Keratinocyte (primary cell): ENCODE measurements around the gene KRT27. TPM values are rescaled to one million over a fixed set of nuclear protein-coding genes. Genes with fewer than 3 reads are reported as not detected.

Source experiments
- DNase-seq: peaks from one replicate; pipeline ENCODE4 v3.0.0-alpha.2; 2011; ENCODE audit warnings: low read depth, missing footprints, low spot score
- FAIRE-seq: peaks from 2 replicates; lab custom pipeline; 2011; peaks lifted over from hg19 to GRCh38; lab: Jason Lieb, UNC
- H2AFZ ChIP-seq: 2 replicates; pipeline ENCODE4 v1.6.0; 2012; ENCODE audit warnings: low read length, control low read depth, inconsistent platforms; ENCODE audit not compliant: control insufficient read depth
- H3K27ac ChIP-seq: 2 replicates; pipeline ENCODE4 v1.5.1; 2011; ENCODE audit warnings: low read length; ENCODE audit not compliant: control insufficient read depth, insufficient read depth
- H3K27me3 ChIP-seq: 3 replicates; pipeline ENCODE4 v1.6.0; 2011; ENCODE audit warnings: low read length; ENCODE audit not compliant: control insufficient read depth, insufficient read depth; ENCODE audit errors: extremely low read depth
- H3K36me3 ChIP-seq, 2 experiments: 2 replicates in 1 of 2; 3 replicates in 1 of 2; pipeline ENCODE4 v1.5.1; 2011; ENCODE audit warnings: low read length in 2 of 2, mild to moderate bottlenecking in 1 of 2; ENCODE audit not compliant: control insufficient read depth in 2 of 2, insufficient read depth in 2 of 2; ENCODE audit errors: extremely low read depth in 1 of 2
- H3K4me1 ChIP-seq: 3 replicates; pipeline ENCODE4 v1.5.1; 2011; ENCODE audit warnings: low read length; ENCODE audit not compliant: control insufficient read depth, insufficient read depth; ENCODE audit errors: extremely low read depth
- H3K4me2 ChIP-seq: 3 replicates; pipeline ENCODE4 v1.6.0; 2011; ENCODE audit warnings: low read depth, low read length; ENCODE audit not compliant: control insufficient read depth, insufficient read depth; ENCODE audit errors: extremely low read depth
- H3K4me3 ChIP-seq, 3 experiments: fragments of 200-600 bp in 1 of 3; sonication (generic) in 1 of 3; 2 replicates in 2 of 3; 3 replicates in 1 of 3; pipeline ENCODE4 v1.5.1; 2011 to 2016; ENCODE audit warnings: low read length in 3 of 3, mild to moderate bottlenecking in 3 of 3, control low read depth in 2 of 3, inconsistent platforms in 1 of 3, low read depth in 1 of 3, mixed read lengths in 1 of 3, mixed run types in 1 of 3, moderate library complexity in 1 of 3; ENCODE audit not compliant: control insufficient read depth in 2 of 3, insufficient read depth in 2 of 3; ENCODE audit errors: extremely low read depth in 1 of 3
- H3K79me2 ChIP-seq: 2 replicates; pipeline ENCODE4 v1.6.0; 2012; ENCODE audit warnings: low read length; ENCODE audit not compliant: control insufficient read depth, insufficient read depth
- H3K9ac ChIP-seq: 3 replicates; pipeline ENCODE4 v1.6.0; 2011; ENCODE audit warnings: low read length; ENCODE audit not compliant: control insufficient read depth, insufficient read depth; ENCODE audit errors: extremely low read depth
- H3K9me1 ChIP-seq: 3 replicates; pipeline ENCODE4 v1.6.0; 2011; ENCODE audit warnings: low read length; ENCODE audit not compliant: control insufficient read depth, insufficient read depth; ENCODE audit errors: extremely low read depth
- H3K9me3 ChIP-seq: 2 replicates; pipeline ENCODE4 v1.5.1; 2012; ENCODE audit warnings: low read depth, low read length; ENCODE audit not compliant: control insufficient read depth
- H4K20me1 ChIP-seq: 3 replicates; pipeline ENCODE4 v1.6.0; 2011; ENCODE audit warnings: low read length; ENCODE audit not compliant: control insufficient read depth, insufficient read depth; ENCODE audit errors: extremely low read depth
- EZH2 ChIP-seq: IDR thresholded peaks from one replicate; pipeline ENCODE4 v1.6.1; 2012; ENCODE audit warnings: inconsistent platforms, mild to moderate bottlenecking, low read length, moderate library complexity
- dilution Hi-C: fragments of 300-500 bp; cut with MboI; formaldehyde crosslinking; loops from one replicate; pipeline ENCODE4 v1.7.0; 2020; ENCODE audit warnings: low sequenced_read_pairs; ENCODE audit not compliant: extremely low pct_ligation_motif_present
- polyA minus RNA-seq, 3 experiments: library from RNA; depleted of rRNA, polyadenylated mRNA; stranded (reverse); fragments of >200 nt; gene quantifications; 1 replicate in 1 of 3; 2 replicates in 1 of 3; 3 replicates in 1 of 3; pipeline ENCODE4 v1.2.3, GENCODE V29; 2011
- polyA plus RNA-seq, 5 experiments: library from polyadenylated mRNA; depleted of rRNA in 3 of 5; stranded (reverse) in 3 of 5; stranded (forward) in 1 of 5; unstranded in 1 of 5; fragments of >200 nt; gene quantifications; 1 replicate in 1 of 5; 2 replicates in 3 of 5; 3 replicates in 1 of 5; pipeline versions ENCODE4 v1.2.1 to v1.2.3, GENCODE V29; 2011 to 2012; ENCODE audit warnings: missing spikeins in 2 of 5, low read depth in 1 of 5, low replicate concordance in 1 of 5
- TF ChIP-seq, protein P1 (sequence below), 3 experiments: IDR thresholded peaks in 1 of 3; conservative IDR thresholded peaks in 1 of 3; optimal IDR thresholded peaks in 1 of 3; 2 replicates in 2 of 3; 3 replicates in 1 of 3; pipeline versions ENCODE3 to v1.5.1; 2011; ENCODE audit warnings: low read length in 3 of 3, mild to moderate bottlenecking in 3 of 3, moderate library complexity in 2 of 3, control low read depth in 1 of 3, inconsistent platforms in 1 of 3; ENCODE audit not compliant: insufficient read depth in 2 of 3; ENCODE audit errors: extremely low read depth in 1 of 3

KRT27 gene, protein sequence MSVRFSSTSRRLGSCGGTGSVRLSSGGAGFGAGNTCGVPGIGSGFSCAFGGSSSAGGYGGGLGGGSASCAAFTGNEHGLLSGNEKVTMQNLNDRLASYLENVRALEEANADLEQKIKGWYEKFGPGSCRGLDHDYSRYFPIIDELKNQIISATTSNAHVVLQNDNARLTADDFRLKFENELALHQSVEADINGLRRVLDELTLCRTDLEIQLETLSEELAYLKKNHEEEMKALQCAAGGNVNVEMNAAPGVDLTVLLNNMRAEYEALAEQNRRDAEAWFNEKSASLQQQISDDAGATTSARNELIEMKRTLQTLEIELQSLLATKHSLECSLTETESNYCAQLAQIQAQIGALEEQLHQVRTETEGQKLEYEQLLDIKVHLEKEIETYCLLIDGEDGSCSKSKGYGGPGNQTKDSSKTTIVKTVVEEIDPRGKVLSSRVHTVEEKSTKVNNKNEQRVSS
- polyA plus RNA-seq (0.05 TPM in 1 of 3 replicates, not detected in the others), polyA minus RNA-seq (not detected in 3 replicates)
- polyA plus RNA-seq (2011; ENCODE audit: low read depth): 1.3 TPM
- polyA plus RNA-seq (2011; cell fraction: cytosol; rRNA removed): 0.12 TPM in 1 of 2 replicates, not detected in the other
- polyA plus RNA-seq (2011; cell fraction: nucleus; rRNA removed): not detected in 2 replicates
- polyA plus RNA-seq (2012; ENCODE audit: low replicate concordance): 2.4 TPM in 1 of 2 replicates, not detected in the other
- not detected for polyA minus RNA-seq (2011; cell fraction: cytosol; rRNA and poly(A)+ RNA removed)
- not detected in 2 replicates for polyA minus RNA-seq (2011; cell fraction: nucleus; rRNA and poly(A)+ RNA removed)

DNA sequence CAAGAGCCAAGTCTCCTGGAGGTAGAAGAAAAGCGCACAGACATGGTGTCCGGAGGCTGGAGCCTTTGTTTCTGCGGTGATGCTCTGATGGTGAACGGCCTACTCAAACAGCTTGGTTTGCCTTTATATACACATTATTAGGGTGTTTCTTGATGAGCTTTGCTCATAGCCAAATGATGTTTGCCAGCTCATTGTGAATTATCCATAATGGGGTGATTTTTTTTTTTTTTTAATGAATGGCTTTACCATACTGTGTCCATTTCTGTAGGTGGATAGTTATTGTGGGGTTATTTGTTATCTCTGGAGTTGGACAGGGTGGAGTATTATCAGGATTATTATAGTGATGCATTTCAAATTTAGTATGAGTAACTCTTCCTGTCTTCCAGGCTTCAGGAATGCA lies at the start of gene KRT27:
Gene KRT27 (minus strand): TSS at position 101 of the 400 bp plus-strand sequence. CDS start 57 bp downstream, at position 44.
- Histone ChIP-seq H3K4me1 (peaks cover 4% of the 10 kb centered on the region), H3K9me1 (no peaks in the 10 kb centered on the region), H3K4me2 (no peak within 1 kb of the TSS), H3K9me3 (no peaks in the 10 kb centered on the region), H4K20me1 (no peaks in the 10 kb centered on the region), H3K27me3 (no peaks in the 10 kb centered on the region), H3K4me3 (no peak within 1 kb of the TSS), H3K36me3 (no peaks in the 10 kb centered on the region), H2AFZ (no peak within 1 kb of the TSS), H3K79me2 (no peaks in the 10 kb centered on the region), H3K9ac (no peak within 1 kb of the TSS), H3K27ac (no peak within 1 kb of the TSS)
- no peak for TF ChIP-seq EZH2
- TF ChIP-seq, protein P1, sequence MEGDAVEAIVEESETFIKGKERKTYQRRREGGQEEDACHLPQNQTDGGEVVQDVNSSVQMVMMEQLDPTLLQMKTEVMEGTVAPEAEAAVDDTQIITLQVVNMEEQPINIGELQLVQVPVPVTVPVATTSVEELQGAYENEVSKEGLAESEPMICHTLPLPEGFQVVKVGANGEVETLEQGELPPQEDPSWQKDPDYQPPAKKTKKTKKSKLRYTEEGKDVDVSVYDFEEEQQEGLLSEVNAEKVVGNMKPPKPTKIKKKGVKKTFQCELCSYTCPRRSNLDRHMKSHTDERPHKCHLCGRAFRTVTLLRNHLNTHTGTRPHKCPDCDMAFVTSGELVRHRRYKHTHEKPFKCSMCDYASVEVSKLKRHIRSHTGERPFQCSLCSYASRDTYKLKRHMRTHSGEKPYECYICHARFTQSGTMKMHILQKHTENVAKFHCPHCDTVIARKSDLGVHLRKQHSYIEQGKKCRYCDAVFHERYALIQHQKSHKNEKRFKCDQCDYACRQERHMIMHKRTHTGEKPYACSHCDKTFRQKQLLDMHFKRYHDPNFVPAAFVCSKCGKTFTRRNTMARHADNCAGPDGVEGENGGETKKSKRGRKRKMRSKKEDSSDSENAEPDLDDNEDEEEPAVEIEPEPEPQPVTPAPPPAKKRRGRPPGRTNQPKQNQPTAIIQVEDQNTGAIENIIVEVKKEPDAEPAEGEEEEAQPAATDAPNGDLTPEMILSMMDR (optimal IDR thresholded peaks at IDR 0.05 in 1 of 3, IDR thresholded peaks at IDR 0.05 in 1 of 3, conservative IDR thresholded peaks at IDR 0.05 in 1 of 3; ENCODE audit: extremely low read depth in 1 of 3, insufficient read depth in 2 of 3, low read length in 3 of 3): no peak
- dilution Hi-C loops: no loop called here
- DNase-seq (no peak), FAIRE-seq (no peak)

DNA sequence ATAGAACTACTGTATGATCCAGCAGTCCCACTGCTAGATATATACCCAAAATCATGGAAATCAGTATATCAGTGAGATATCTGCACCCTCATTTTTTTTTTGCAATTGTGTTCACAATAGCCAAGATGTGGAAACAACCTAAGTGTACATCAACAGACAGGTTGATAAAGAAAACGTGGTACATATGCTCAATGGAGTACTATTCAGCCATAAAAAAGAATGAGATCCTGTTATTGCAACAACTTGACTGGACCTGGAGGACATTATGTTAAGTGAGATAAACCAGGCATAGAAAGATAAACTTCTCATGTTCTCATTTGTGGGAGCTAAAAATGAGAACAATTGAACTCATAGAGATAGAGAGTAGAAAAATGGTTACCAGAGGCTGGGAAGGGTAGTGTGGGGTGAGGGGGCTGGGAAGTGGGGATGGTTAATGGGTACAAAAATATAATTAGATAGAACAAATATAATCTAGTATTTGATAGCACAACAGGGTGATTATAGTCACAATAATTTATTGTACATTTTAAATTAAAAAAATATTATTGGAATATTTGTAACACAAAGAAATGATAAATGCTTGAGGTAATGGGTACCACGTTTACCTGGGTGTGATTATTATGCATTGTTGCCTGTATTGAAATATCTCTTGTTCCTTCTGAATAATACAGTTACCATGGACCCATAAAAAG lies 47.9 kb upstream of the KRT27 start:
- peaks cover 3% of the 10 kb centered on the region for H3K79me2 ChIP-seq
- peaks cover 2 to 9% of the 10 kb centered on the region in 2 experiments for H3K36me3 ChIP-seq
- dilution Hi-C loops: no loop called here

More for the DNA sequence above, 47.9 kb upstream of the KRT27 start:
- Histone ChIP-seq H3K4me2 (no peak overlapping the region), H3K9me3 (no peaks in the 10 kb centered on the region), H3K27me3 (no peaks in the 10 kb centered on the region), H2AFZ (no peak overlapping the region), H3K27ac (no peak overlapping the region), H4K20me1 (no peaks in the 10 kb centered on the region), H3K9ac (no peak overlapping the region), H3K9me1 (no peaks in the 10 kb centered on the region), H3K4me1 (no peaks in the 10 kb centered on the region), H3K4me3 (no peak overlapping the region)
- DNase-seq: no peak
- TF ChIP-seq EZH2: no peak
- TF ChIP-seq, protein P1 (optimal IDR thresholded peaks at IDR 0.05 in 1 of 3, IDR thresholded peaks at IDR 0.05 in 1 of 3, conservative IDR thresholded peaks at IDR 0.05 in 1 of 3; ENCODE audit: extremely low read depth in 1 of 3, insufficient read depth in 2 of 3, low read length in 3 of 3): no peak
- FAIRE-seq: no peak
